ENCODE results near the gene DNMT3A. TPM values are rescaled to one million over a fixed set of nuclear protein-coding genes. Genes with fewer than 3 reads are reported as not detected.

The DNMT3A gene
- total RNA-seq, 1 donor from 2014 or later, result 58.1 TPM

- Mint-ChIP-seq H3K36me3 (ENCODE audit: low read depth, unreplicated experiment) (peaks cover 5% of the 10 kb centered on the region), H3K27me3 (ENCODE audit: low read depth, unreplicated experiment) (peaks cover 10% of the 10 kb centered on the region), H3K4me3 (ENCODE audit: unreplicated experiment) (peak overlapping the region; percentile 50), H3K9me3 (ENCODE audit: unreplicated experiment) (no peaks in the 10 kb centered on the region), H3K27ac (ENCODE audit: unreplicated experiment) (no peak overlapping the region), H3K4me1 (ENCODE audit: low read depth, unreplicated experiment) (no peaks in the 10 kb centered on the region)
- no peak for FAIRE-seq
- peaks cover 38% of the 10 kb centered on the region for H3K79me2 ChIP-seq (ENCODE audit: insufficient read depth, low read length)
- H2AFZ ChIP-seq (ENCODE audit: low read depth, low read length), result peak overlapping the region; percentile 63
- TF ChIP-seq EZH2 (IDR thresholded peaks at IDR 0.05; ENCODE audit: insufficient read depth, low read length), result no peak
- TF ChIP-seq, protein P1, sequence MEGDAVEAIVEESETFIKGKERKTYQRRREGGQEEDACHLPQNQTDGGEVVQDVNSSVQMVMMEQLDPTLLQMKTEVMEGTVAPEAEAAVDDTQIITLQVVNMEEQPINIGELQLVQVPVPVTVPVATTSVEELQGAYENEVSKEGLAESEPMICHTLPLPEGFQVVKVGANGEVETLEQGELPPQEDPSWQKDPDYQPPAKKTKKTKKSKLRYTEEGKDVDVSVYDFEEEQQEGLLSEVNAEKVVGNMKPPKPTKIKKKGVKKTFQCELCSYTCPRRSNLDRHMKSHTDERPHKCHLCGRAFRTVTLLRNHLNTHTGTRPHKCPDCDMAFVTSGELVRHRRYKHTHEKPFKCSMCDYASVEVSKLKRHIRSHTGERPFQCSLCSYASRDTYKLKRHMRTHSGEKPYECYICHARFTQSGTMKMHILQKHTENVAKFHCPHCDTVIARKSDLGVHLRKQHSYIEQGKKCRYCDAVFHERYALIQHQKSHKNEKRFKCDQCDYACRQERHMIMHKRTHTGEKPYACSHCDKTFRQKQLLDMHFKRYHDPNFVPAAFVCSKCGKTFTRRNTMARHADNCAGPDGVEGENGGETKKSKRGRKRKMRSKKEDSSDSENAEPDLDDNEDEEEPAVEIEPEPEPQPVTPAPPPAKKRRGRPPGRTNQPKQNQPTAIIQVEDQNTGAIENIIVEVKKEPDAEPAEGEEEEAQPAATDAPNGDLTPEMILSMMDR (IDR thresholded peaks at IDR 0.05; ENCODE audit: insufficient read depth, low read depth, low read length), result no peak
- H3K36me3 ChIP-seq (ENCODE audit: insufficient read depth, low read length), result no peaks in the 10 kb centered on the region
- H3K9me3 ChIP-seq (ENCODE audit: insufficient read depth, low read depth, low read length), result no peaks in the 10 kb centered on the region
- no peaks in the 10 kb centered on the region for H3K27me3 ChIP-seq (ENCODE audit: insufficient read depth, low read length)
- no peak overlapping the region for H3K27ac ChIP-seq (ENCODE audit: low read depth, low read length)
- H3K4me1 ChIP-seq (ENCODE audit: insufficient read depth, low read length), result peaks cover 3% of the 10 kb centered on the region
- DNase-seq (ENCODE audit: low read depth), result no peak
- H3K9ac ChIP-seq (ENCODE audit: low read length), result peak overlapping the region; percentile 41
- peak overlapping the region; percentile 86 for H3K4me2 ChIP-seq (ENCODE audit: low read length)
- peak overlapping the region; percentile 60 for H3K4me3 ChIP-seq (ENCODE audit: insufficient read depth, low read depth, low read length)
- peaks cover 54% of the 10 kb centered on the region for H4K20me1 ChIP-seq (ENCODE audit: insufficient read depth, low read length)
Measured at GRCh38 chr2:25340181-25340921, 1.4 kb downstream of the DNMT3A start.

DNA sequence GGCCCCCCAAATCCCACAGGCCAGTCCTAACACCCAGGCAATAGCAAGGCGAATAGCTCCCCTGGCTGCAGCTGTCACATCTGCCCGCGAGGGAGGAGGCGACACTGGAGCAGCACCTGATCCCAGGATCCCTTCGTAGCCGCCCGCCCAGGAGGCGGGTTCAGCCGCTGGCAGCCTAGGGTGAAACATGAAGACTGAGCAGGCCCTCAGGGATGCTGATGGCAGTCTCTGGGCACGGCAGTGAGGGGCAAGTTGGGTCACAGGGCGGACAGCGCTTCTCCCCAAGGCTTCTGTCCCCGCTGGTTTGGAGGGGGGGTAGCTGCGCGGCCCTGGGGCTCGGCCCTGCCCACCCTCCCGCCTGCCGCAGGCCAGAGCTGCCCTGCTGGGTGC, 1.9 kb downstream of the DNMT3A start:
- Histone ChIP-seq H3K9me3 (ENCODE audit: insufficient read depth, low read depth, low read length) (no peaks in the 10 kb centered on the region), H4K20me1 (ENCODE audit: insufficient read depth, low read length) (peaks cover 60% of the 10 kb centered on the region), H3K9ac (ENCODE audit: low read length) (no peak overlapping the region), H3K36me3 (ENCODE audit: insufficient read depth, low read length) (no peaks in the 10 kb centered on the region), H3K27me3 (ENCODE audit: insufficient read depth, low read length) (no peaks in the 10 kb centered on the region), H3K4me3 (ENCODE audit: insufficient read depth, low read depth, low read length) (no peak overlapping the region), H3K4me1 (ENCODE audit: insufficient read depth, low read length) (peaks cover 3% of the 10 kb centered on the region), H2AFZ (ENCODE audit: low read depth, low read length) (no peak overlapping the region), H3K4me2 (ENCODE audit: low read length) (peak overlapping the region; percentile 86), H3K27ac (ENCODE audit: low read depth, low read length) (no peak overlapping the region), H3K79me2 (ENCODE audit: insufficient read depth, low read length) (peaks cover 38% of the 10 kb centered on the region)
- Mint-ChIP-seq H3K27me3 (ENCODE audit: low read depth, unreplicated experiment) (peaks cover 7% of the 10 kb centered on the region), H3K9me3 (ENCODE audit: unreplicated experiment) (no peaks in the 10 kb centered on the region), H3K4me3 (ENCODE audit: unreplicated experiment) (peak overlapping the region; percentile 79), H3K27ac (ENCODE audit: unreplicated experiment) (no peak overlapping the region), H3K4me1 (ENCODE audit: low read depth, unreplicated experiment) (no peaks in the 10 kb centered on the region), H3K36me3 (ENCODE audit: low read depth, unreplicated experiment) (peaks cover 5% of the 10 kb centered on the region)
- no peak for FAIRE-seq
- TF ChIP-seq, protein P1 (IDR thresholded peaks at IDR 0.05; ENCODE audit: insufficient read depth, low read depth, low read length), result no peak
- TF ChIP-seq EZH2 (IDR thresholded peaks at IDR 0.05; ENCODE audit: insufficient read depth, low read length), result no peak
- no peak for DNase-seq (ENCODE audit: low read depth)

DNA sequence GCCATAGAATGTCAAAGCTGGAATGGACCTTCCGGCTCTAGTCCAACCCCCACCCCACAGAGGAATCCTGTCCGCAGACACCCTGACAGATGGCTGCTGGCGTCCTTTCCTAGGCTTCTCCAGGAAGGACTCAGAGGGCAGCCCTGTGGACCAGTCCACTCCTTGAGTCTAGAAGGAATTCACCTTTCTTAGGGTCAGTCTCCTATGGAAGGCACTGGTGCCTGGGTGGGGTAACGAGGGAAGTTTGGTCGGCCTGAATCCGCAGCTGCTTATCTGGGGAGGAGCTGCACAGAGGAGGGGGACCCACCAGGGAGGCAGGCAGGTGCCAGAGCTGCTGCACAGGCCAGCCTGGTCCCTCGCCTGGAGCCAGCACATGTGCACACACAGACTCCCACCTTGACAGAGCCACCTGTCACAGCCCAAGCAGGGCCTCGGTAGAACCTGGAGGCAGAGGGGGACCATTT, 2.5 kb downstream of the DNMT3A start:
- no peaks in the 10 kb centered on the region for H3K4me1 Mint-ChIP-seq (ENCODE audit: low read depth, unreplicated experiment)

More for the DNA sequence above, 2.5 kb downstream of the DNMT3A start:
- DNase-seq (ENCODE audit: low read depth) (no peak), FAIRE-seq (no peak)
- Histone ChIP-seq H3K27ac (ENCODE audit: low read depth, low read length) (no peak overlapping the region), H3K9me3 (ENCODE audit: insufficient read depth, low read depth, low read length) (no peaks in the 10 kb centered on the region), H3K36me3 (ENCODE audit: insufficient read depth, low read length) (no peaks in the 10 kb centered on the region), H4K20me1 (ENCODE audit: insufficient read depth, low read length) (peaks cover 65% of the 10 kb centered on the region), H3K9ac (ENCODE audit: low read length) (no peak overlapping the region), H3K4me3 (ENCODE audit: insufficient read depth, low read depth, low read length) (no peak overlapping the region), H3K4me1 (ENCODE audit: insufficient read depth, low read length) (peaks cover 3% of the 10 kb centered on the region), H3K4me2 (ENCODE audit: low read length) (no peak overlapping the region), H2AFZ (ENCODE audit: low read depth, low read length) (no peak overlapping the region), H3K79me2 (ENCODE audit: insufficient read depth, low read length) (peaks cover 43% of the 10 kb centered on the region), H3K27me3 (ENCODE audit: insufficient read depth, low read length) (no peaks in the 10 kb centered on the region)
- Mint-ChIP-seq H3K27ac (ENCODE audit: unreplicated experiment) (no peak overlapping the region), H3K9me3 (ENCODE audit: unreplicated experiment) (no peaks in the 10 kb centered on the region), H3K27me3 (ENCODE audit: low read depth, unreplicated experiment) (peaks cover 4% of the 10 kb centered on the region), H3K36me3 (ENCODE audit: low read depth, unreplicated experiment) (peaks cover 5% of the 10 kb centered on the region), H3K4me3 (ENCODE audit: unreplicated experiment) (peak overlapping the region; percentile 79)
- TF ChIP-seq, protein P1 (IDR thresholded peaks at IDR 0.05; ENCODE audit: insufficient read depth, low read depth, low read length), result no peak
- no peak for TF ChIP-seq EZH2 (IDR thresholded peaks at IDR 0.05; ENCODE audit: insufficient read depth, low read length)
